ENCODE results near the gene NDUFAB1.
A peak's percentile ranks its signal among the peaks of the same experiment; 100 is the strongest.
"Not testable (repeated sequence)": the region's sequence is repeated elsewhere in the genome, so short reads cannot be mapped to it uniquely, and the experiment has no call there.

The NDUFAB1 gene

GRCh38 chr16:23595951-23596720, at the start of gene NDUFAB1:
Gene NDUFAB1, minus strand, starts transcription at chr16:23596316. Its CDS starts 26 bp downstream, at chr16:23596290.
- peak; percentile 59 to 61 for DNase-seq (ENCODE audit: low read depth in 2 of 2)

- no peak for DNase-seq (ENCODE audit: low read depth in 2 of 2)
Measured at GRCh38 chr16:23642246-23642774, 46.2 kb upstream of the NDUFAB1 start.

GRCh38 chr16:23640931-23641765, 45.0 kb upstream of the NDUFAB1 start, which contains the start of the genes DCTN5 and PALB2:
Gene DCTN5, plus strand, starts transcription at chr16:23641466. Its CDS starts 77 bp downstream, at chr16:23641543.
Gene PALB2, minus strand, starts transcription at chr16:23641310. Its CDS starts 153 bp downstream, at chr16:23641157.
- peak; percentile 80 to 82 for DNase-seq (ENCODE audit: low read depth in 2 of 2)

GRCh38 chr16:23640615-23640930, 44.5 kb upstream of the NDUFAB1 start:
- DNase-seq (ENCODE audit: low read depth in 2 of 2): no peak

GRCh38 chr16:23635958-23636357, 39.8 kb upstream of the NDUFAB1 start:
- DNase-seq (ENCODE audit: low read depth in 2 of 2): no peak

GRCh38 chr16:23634461-23635036, 38.4 kb upstream of the NDUFAB1 start:
- DNase-seq (ENCODE audit: low read depth in 2 of 2): no peak

- not testable (repeated sequence) for DNase-seq (ENCODE audit: low read depth in 2 of 2)
Measured at GRCh38 chr16:23631874-23632273, 35.8 kb upstream of the NDUFAB1 start.

- no peak for DNase-seq (ENCODE audit: low read depth in 2 of 2)
Measured at GRCh38 chr16:23629516-23629915, 33.4 kb upstream of the NDUFAB1 start.

GRCh38 chr16:23624092-23624491, 28.0 kb upstream of the NDUFAB1 start:
- DNase-seq (ENCODE audit: low read depth in 2 of 2): no peak

GRCh38 chr16:23615805-23616204, 19.7 kb upstream of the NDUFAB1 start:
- DNase-seq (ENCODE audit: low read depth in 2 of 2): no peak

GRCh38 chr16:23611936-23612335, 15.8 kb upstream of the NDUFAB1 start:
- no peak for DNase-seq (ENCODE audit: low read depth in 2 of 2)

GRCh38 chr16:23610905-23611304, 14.8 kb upstream of the NDUFAB1 start:
- DNase-seq (ENCODE audit: low read depth in 2 of 2): not testable (repeated sequence)

GRCh38 chr16:23609929-23610328, 13.8 kb upstream of the NDUFAB1 start:
- no peak for DNase-seq (ENCODE audit: low read depth in 2 of 2)

- DNase-seq (ENCODE audit: low read depth in 2 of 2): no peak
Measured at GRCh38 chr16:23608194-23608593, 12.1 kb upstream of the NDUFAB1 start.

GRCh38 chr16:23607726-23608125, 11.6 kb upstream of the NDUFAB1 start:
- no peak for DNase-seq (ENCODE audit: low read depth in 2 of 2)

- no peak for DNase-seq (ENCODE audit: low read depth in 2 of 2)
Measured at GRCh38 chr16:23597003-23597756, 1.1 kb upstream of the NDUFAB1 start.

- no peak for DNase-seq (ENCODE audit: low read depth in 2 of 2)
Measured at GRCh38 chr16:23595246-23595950, 718 bp downstream of the NDUFAB1 start.

- no peak for DNase-seq (ENCODE audit: low read depth in 2 of 2)
Measured at GRCh38 chr16:23594186-23594585, 1.9 kb downstream of the NDUFAB1 start.

- no peak for DNase-seq (ENCODE audit: low read depth in 2 of 2)
Measured at GRCh38 chr16:23590181-23590580, 5.9 kb downstream of the NDUFAB1 start.

- DNase-seq (ENCODE audit: low read depth in 2 of 2): peak; percentile 32 to 38
Measured at GRCh38 chr16:23587726-23588125, 8.4 kb downstream of the NDUFAB1 start.

Data from fibroblast of skin of left quadriceps (primary cell).